ENCODE results near the gene FAM193B. TPM values are rescaled to one million over a fixed set of nuclear protein-coding genes. Genes with fewer than 3 reads are reported as not detected.

The FAM193B gene
- 10 to 100 TPM; 58.7 to 59.3 TPM for total RNA-seq

- ChIA-PET POLR2A (interaction anchor here (0.6 kb wide), 1 partner anchor 44 kb away, joined by 3 read pairs; no protein-coding TSS in a partner anchor), CTCF (no interaction called here)
Observed at GRCh38 chr5:177554474-177555111, at the start of gene FAM193B. Gene FAM193B, minus strand, starts transcription at chr5:177554563. Its CDS starts 105 bp downstream, at chr5:177554458.

- CTCF ChIA-PET, result no interaction called here
- POLR2A ChIA-PET, result no interaction called here
Observed at GRCh38 chr5:177604116-177604521, 49.8 kb upstream of the FAM193B start.

DNA sequence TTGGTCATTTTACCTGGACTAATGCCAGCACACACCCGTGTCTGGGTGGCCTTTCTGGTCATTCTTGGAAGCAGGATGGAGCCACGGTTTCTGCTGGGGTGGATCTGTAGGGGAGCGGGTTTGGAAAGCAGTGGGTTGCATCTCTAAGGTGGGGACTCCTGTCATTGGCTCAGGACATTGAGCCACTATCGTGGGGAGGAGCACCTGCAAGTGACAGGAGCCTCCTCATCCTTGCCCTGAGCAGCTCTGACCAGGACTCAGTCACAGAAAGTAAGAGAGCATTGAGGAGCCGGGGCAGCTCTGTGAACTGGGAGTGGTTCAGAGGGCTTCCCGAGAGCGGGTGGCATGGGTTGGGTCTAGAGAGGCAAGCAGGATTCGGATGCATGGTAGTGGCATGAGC, 49.3 kb upstream of the FAM193B start:
- ChIA-PET CTCF (interaction anchor here (0.5 to 1.3 kb wide), 2 partner anchors 11 to 16 kb away, joined by 3 read pairs; no protein-coding TSS in a partner anchor), POLR2A (no interaction called here)

DNA sequence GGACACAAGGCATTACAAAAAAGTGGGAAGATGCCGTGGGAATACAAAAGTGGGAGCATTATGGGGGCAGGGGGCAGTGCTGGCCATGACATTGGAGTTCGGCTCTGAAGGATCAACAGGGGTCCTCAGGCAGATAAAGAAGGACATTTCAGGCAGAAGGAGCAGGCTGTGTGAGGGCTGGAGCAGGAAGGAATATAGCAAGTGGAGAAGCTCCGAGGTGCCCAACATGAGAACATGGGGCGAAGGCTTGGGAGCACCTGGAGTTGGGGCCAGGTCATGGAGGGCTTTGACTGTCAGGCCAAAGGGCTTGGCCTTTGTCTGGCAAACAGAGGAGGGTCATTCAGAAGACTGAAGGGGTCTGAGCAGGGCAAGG, 48.1 kb upstream of the FAM193B start:
- ChIA-PET CTCF (interaction anchor here (1.2 to 1.3 kb wide), 2 partner anchors 14 to 15 kb away, joined by 3 read pairs; no protein-coding TSS in a partner anchor), POLR2A (no interaction called here)

DNA sequence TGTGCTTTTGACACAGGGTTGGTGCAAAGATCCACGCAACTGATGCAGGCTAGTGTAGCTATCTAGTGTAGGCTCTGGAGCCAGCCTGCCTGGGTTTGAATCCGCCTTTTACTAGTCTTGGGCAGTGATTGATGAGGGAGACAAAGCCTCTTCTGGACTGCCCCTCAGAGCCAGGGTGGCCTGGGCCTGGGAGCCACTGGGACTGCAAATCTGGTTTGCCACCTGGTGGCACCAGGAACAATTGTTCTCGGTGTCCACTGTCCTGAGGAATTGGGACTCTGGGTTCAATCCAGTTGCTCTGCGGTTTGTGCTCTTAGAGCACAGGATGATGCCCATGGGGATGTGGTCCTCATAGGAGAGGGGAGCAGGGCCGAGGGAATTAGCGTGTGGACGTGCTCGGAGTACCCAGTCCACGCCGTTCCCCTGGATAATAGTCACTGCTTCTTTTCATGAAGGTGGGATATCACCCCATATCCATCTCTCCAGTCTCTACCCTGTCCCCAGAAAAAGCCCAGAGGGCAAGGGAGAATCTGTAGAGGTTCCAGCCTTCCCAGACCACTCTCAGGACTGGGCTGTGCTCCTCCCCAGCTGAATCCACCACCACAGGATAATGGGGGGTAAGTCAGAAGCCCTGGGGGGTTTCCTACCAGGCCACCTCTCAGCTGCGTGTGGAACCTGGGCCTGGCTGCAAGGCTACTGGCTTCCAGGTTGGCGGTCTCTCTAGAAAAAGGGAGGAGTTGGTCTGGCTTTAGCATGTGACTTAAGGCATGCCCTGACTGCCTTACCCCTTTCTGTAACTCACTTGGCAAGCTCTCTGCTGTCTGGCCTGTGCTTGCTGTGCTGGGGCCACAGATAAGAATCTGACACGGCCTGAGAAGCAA, 47.5 kb upstream of the FAM193B start:
- ChIA-PET CTCF (interaction anchor here (1.2 kb wide), 1 partner anchor 13 kb away, joined by 3 read pairs; no protein-coding TSS in a partner anchor), POLR2A (no interaction called here)

DNA sequence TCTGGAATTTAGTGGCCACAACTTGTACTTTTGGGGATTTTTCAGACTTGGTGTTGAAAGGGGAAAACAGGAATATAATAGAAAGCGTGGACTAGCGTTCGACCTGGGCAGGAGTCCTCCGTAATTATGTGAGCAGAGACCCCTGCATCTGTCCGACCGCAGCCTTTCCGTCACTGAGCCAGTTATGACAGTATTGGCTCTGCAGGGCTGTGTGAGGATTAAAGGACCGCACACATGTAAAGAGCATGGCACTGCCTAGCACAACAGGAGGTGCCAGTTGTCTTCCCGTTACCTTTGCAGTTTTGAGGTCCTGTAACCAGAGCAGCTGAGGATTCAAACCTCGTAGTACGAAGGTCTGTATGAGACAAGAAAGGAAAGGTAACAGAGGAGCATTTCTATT, 46.8 kb upstream of the FAM193B start:
- CTCF ChIA-PET, result interaction anchor here (1.2 kb wide), 1 partner anchor 12 kb away, joined by 3 read pairs; no protein-coding TSS in a partner anchor
- POLR2A ChIA-PET, result interaction anchor here (1.2 kb wide), 1 partner anchor 9 kb away, joined by 10 read pairs; the partner anchor contains the start of gene TMED9

GRCh38 chr5:177600508-177601018, 46.2 kb upstream of the FAM193B start:
- POLR2A ChIA-PET, result interaction anchor here (1.2 kb wide), 1 partner anchor 8 kb away, joined by 10 read pairs; the partner anchor contains the start of gene TMED9
- CTCF ChIA-PET, result no interaction called here

DNA sequence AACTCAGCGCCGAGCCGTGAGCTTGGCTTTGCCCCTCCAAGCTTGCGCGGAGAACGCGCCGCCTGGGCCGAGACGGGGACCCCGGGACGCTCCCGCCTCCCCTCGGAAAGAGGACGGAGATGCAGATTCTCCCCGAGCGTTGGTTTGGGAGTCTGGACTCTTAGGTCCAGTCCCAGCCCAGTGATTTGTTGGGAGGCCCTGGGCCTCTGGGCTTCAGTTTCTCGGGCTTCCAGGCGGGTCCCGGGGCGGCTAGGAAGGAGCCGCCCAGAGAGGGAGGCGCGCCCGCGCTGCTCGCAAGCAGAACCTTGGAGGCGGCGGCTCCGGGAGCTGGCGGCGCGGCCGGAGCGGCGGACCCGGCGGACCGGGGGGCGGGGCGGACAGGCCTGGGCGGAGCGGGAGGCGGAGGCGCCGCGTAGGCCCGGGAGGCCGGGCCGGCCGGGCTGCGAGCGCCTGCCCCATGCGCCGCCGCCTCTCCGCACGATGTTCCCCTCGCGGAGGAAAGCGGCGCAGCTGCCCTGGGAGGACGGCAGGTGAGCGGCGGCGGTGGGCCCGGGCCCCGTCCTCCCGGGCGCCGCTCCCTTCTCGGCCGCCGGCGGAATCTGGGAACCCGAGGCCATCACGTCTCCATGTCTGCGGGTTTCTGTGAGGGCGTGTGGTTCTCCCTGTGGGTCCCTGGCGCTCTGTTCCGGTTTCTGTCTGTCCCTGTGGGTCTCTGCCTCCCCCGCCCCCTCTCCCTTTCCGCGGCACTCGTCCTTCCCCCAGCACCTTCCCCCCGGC, 45.6 kb upstream of the FAM193B start, which contains the start of gene B4GALT7:
Gene B4GALT7 (plus strand): TSS at position 402 of the 777 bp plus-strand sequence. CDS start 79 bp downstream, at position 481.
- CTCF ChIA-PET, result interaction anchor here (2.6 kb wide), 1 partner anchor 8 kb away, joined by 13 read pairs; no protein-coding TSS in a partner anchor
- POLR2A ChIA-PET, result interaction anchor here (0.8 to 1.2 kb wide), 2 partner anchors 8 to 12 kb away, joined by 3 to 10 read pairs; partner anchors contain the start of gene TMED9

- CTCF ChIA-PET, result interaction anchor here (2.6 kb wide), 1 partner anchor 9 kb away, joined by 13 read pairs; no protein-coding TSS in a partner anchor
- POLR2A ChIA-PET, result interaction anchor here (0.9 kb wide), 1 partner anchor 44 kb away, joined by 3 read pairs; no protein-coding TSS in a partner anchor
Observed at GRCh38 chr5:177598477-177598876, 44.1 kb upstream of the FAM193B start.

DNA sequence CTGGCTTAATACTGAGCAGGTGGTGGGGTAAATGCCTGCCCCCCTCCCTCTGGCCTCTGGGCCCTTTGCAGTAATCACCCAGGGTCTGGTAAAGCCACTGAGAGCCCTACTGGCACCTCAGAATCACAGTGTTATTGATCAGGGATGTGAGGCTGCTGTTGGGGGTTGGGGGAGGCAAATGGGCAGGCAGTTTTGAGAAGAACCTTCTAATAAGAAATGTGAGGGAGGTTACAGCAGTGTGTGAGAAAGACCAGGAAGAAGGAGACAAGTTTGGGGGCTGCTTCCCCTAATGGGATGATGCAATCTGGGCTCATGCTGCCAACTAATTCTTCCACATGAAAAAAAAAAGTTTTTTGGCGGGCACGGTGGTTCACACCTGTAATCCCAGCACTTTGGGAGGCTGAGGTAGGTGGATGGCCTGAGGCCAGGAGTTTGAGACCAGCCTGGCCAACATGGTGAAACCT, 42.4 kb upstream of the FAM193B start:
- ChIA-PET POLR2A (no interaction called here), CTCF (interaction anchor here (2.6 kb wide), 1 partner anchor 11 kb away, joined by 13 read pairs; no protein-coding TSS in a partner anchor)

- ChIA-PET CTCF (interaction anchor here (0.7 kb wide), 1 partner anchor 291 kb away, joined by 3 read pairs; no protein-coding TSS in a partner anchor), POLR2A (no interaction called here)
Observed at GRCh38 chr5:177595991-177596774, 41.8 kb upstream of the FAM193B start.

DNA sequence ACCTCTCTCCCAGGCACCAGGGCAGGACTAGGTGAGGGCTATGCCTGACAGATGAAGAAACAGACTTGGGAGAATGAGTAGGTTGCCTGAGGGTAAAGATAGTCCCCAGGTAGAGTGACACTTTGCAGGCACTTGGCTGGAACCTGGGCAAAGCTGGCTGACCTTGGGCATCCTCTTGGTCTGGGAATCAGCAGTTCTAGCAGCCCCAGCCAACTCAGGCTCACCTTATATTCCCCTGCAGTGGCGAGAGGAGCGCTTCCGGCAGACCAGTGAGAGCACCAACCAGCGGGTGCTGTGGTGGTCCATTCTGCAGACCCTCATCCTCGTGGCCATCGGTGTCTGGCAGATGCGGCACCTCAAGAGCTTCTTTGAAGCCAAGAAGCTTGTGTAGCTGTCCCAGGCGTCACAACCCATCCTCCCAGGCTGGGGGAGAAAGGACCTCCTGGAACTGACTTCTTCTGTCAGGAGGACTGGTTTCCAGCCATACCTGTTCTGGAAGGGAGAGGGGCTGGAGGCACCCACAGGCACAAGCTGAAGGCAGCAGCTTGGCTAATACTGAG, 40.7 kb upstream of the FAM193B start:
- ChIA-PET POLR2A (no interaction called here), CTCF (no interaction called here)

GRCh38 chr5:177594071-177594470, 39.7 kb upstream of the FAM193B start:
- CTCF ChIA-PET, result no interaction called here

GRCh38 chr5:177593511-177593910, 39.1 kb upstream of the FAM193B start:
- POLR2A ChIA-PET, result no interaction called here

More at GRCh38 chr5:177594071-177594470, 39.7 kb upstream of the FAM193B start:
- POLR2A ChIA-PET, result no interaction called here

DNA sequence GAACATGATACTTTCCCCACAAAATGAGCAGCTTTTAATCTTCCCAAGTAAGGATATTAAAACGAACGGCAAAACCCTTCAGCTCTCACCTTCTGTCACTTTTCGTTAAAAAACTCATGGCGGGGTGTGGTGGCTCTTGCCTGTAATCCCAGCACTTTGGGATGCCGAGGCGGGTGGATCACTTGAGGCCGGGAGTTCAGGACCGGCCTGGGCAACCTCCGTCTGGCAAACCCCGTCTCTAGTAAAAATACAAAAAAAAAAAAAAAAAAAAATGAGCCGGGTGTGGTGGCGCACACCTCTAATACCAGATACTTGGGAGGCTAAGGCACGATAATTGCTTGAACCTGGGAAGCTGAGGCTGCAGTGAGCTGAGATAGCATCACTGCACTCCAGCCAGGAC, 38.5 kb upstream of the FAM193B start:
- ChIA-PET CTCF (interaction anchor here (0.7 to 1.5 kb wide), 3 partner anchors 11 to 654 kb away, joined by 3 to 4 read pairs (median 3); no protein-coding TSS in a partner anchor), POLR2A (interaction anchor here (1.4 to 1.8 kb wide), 2 partner anchors 8 to 76 kb away, joined by 4 to 10 read pairs; partner anchors contain the start of gene DDX41)

More at GRCh38 chr5:177593511-177593910, 39.1 kb upstream of the FAM193B start:
- CTCF ChIA-PET, result interaction anchor here (0.7 to 1.5 kb wide), 2 partner anchors 14 to 653 kb away, joined by 3 to 4 read pairs; no protein-coding TSS in a partner anchor

DNA sequence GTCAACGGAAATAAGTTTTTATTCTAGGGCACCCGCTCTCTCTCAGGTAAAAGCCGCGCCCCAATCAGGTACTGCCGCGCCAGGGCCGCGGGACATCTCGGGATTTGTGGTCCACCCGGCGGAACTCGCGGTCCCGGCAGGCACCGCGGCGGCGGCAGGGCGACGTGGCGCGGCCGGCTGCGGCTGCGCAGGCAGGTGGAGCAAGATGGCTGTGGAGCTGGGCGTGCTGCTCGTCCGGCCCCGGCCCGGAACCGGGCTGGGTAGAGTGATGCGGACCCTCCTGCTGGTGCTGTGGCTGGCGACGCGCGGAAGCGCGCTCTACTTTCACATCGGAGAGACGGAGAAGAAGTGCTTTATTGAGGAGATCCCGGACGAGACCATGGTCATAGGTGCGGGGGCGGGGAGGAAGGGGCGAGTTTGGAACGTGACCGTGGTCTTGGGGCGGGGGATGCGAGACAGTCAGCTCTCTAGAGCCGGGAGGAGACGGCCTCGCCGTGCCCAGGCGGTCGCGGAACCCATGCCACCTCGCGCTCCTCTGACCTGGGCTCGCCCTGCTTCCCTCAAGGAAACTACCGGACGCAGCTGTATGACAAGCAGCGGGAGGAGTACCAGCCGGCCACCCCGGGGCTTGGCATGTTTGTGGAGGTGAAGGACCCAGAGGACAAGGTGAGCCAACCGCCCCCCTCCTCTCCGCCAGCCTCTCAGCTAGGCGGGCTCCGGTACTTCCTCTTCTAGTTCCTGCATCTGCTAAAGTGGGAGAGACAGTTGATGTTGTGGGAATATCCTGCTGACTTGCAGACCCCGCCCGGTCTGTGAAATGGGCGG, 37.9 kb upstream of the FAM193B start, which contains the start of gene TMED9:
Gene TMED9 (plus strand): TSS at position 194 of the 825 bp plus-strand sequence. CDS start 12 bp downstream, at position 206.
- CTCF ChIA-PET, result interaction anchor here (0.6 to 1.5 kb wide), 3 partner anchors 11 to 243 kb away, joined by 3 read pairs; no protein-coding TSS in a partner anchor
- POLR2A ChIA-PET, result interaction anchor here (1.4 to 1.8 kb wide), 2 partner anchors 9 to 76 kb away, joined by 4 to 10 read pairs; partner anchors contain the start of gene DDX41

Measured in activated CD8-positive, alpha-beta memory T cell treated with anti-CD3 and anti-CD28 coated beads for 36 hours (primary cell).